KMS-11 (cell line): Measurements from ENCODE around the gene EYA4.

Experiments
- H2AFZ ChIP-seq: fragments of 200-600 bp; sonication (generic); 2 replicates; pipeline ENCODE4 v1.6.1; 2016; ENCODE audit warnings: antibody characterized with exemption, mixed run types, low read depth
- H3K27ac ChIP-seq: fragments of 200-600 bp; sonication (generic); 2 replicates; pipeline ENCODE4 v1.6.1; 2016; ENCODE audit warnings: mild to moderate bottlenecking, mixed run types
- H3K27me3 ChIP-seq: fragments of 200-600 bp; sonication (generic); 2 replicates; pipeline ENCODE4 v1.6.1; 2017; ENCODE audit warnings: mild to moderate bottlenecking, low read depth, mixed run types, moderate library complexity; ENCODE audit not compliant: insufficient read depth
- H3K36me3 ChIP-seq: fragments of 200-600 bp; sonication (generic); 2 replicates; pipeline ENCODE4 v1.6.1; 2017; ENCODE audit warnings: mild to moderate bottlenecking, mixed run types; ENCODE audit not compliant: insufficient read depth
- H3K4me1 ChIP-seq: fragments of 200-600 bp; sonication (generic); 2 replicates; pipeline ENCODE4 v1.6.1; 2016; ENCODE audit warnings: mild to moderate bottlenecking, low read depth, mixed run types; ENCODE audit not compliant: poor library complexity, severe bottlenecking
- H3K4me2 ChIP-seq: fragments of 200-600 bp; sonication (generic); 2 replicates; pipeline ENCODE4 v1.7.0; 2016; ENCODE audit warnings: mild to moderate bottlenecking, mixed run types
- H3K4me3 ChIP-seq: fragments of 200-600 bp; sonication (generic); IDR thresholded peaks from 2 replicates; pipeline ENCODE4 v1.6.1; 2017; ENCODE audit warnings: low read depth, low read length, mixed read lengths; ENCODE audit not compliant: insufficient read depth
- H3K79me2 ChIP-seq: fragments of 200-600 bp; sonication (generic); 2 replicates; pipeline ENCODE4 v1.6.1; 2016; ENCODE audit warnings: low read depth, mixed run types; ENCODE audit not compliant: insufficient read depth
- H3K9ac ChIP-seq: fragments of 200-600 bp; sonication (generic); 2 replicates; pipeline ENCODE4 v1.6.1; 2016; ENCODE audit warnings: mild to moderate bottlenecking, mixed run types
- H4K20me1 ChIP-seq: fragments of 200-600 bp; sonication (generic); 2 replicates; pipeline ENCODE4 v1.6.1; 2016; ENCODE audit warnings: mild to moderate bottlenecking, mixed run types; ENCODE audit not compliant: insufficient read depth
- CTCF ChIP-seq: fragments of 200-600 bp; sonication (generic); conservative IDR thresholded peaks from 2 replicates; pipeline ENCODE4 v1.6.1; 2017; ENCODE audit warnings: low read depth, mild to moderate bottlenecking, antibody characterized with exemption, low read length, moderate library complexity, mixed read lengths

EYA4 gene

GRCh38 chr6:133539502-133540259, 298.5 kb downstream of the EYA4 start:
- Histone ChIP-seq H3K79me2 (no peaks in the 10 kb centered on the region), H3K36me3 (no peaks in the 10 kb centered on the region), H4K20me1 (no peaks in the 10 kb centered on the region), H2AFZ (no peak overlapping the region), H3K9ac (no peak overlapping the region), H3K27ac (no peak overlapping the region), H3K4me1 (no peaks in the 10 kb centered on the region), H3K27me3 (no peaks in the 10 kb centered on the region), H3K4me2 (no peak overlapping the region), H3K4me3 (no peak overlapping the region)
- TF ChIP-seq CTCF, result no peak

GRCh38 chr6:133540361-133540760, 299.2 kb downstream of the EYA4 start:
- no peak overlapping the region for H3K9ac ChIP-seq
- H3K4me2 ChIP-seq, result no peak overlapping the region
- no peaks in the 10 kb centered on the region for H3K36me3 ChIP-seq
- TF ChIP-seq CTCF, result no peak
- no peaks in the 10 kb centered on the region for H3K4me1 ChIP-seq
- no peaks in the 10 kb centered on the region for H3K79me2 ChIP-seq
- no peak overlapping the region for H2AFZ ChIP-seq
- H3K27ac ChIP-seq, result no peak overlapping the region
- no peaks in the 10 kb centered on the region for H4K20me1 ChIP-seq
- H3K4me3 ChIP-seq, result no peak overlapping the region
- no peaks in the 10 kb centered on the region for H3K27me3 ChIP-seq

- H3K4me1 ChIP-seq, result no peaks in the 10 kb centered on the region
- H3K79me2 ChIP-seq, result no peaks in the 10 kb centered on the region
- no peak overlapping the region for H3K4me2 ChIP-seq
- no peak overlapping the region for H3K27ac ChIP-seq
- no peak overlapping the region for H3K4me3 ChIP-seq
- no peak overlapping the region for H3K9ac ChIP-seq
- TF ChIP-seq CTCF, result no peak
- no peaks in the 10 kb centered on the region for H3K27me3 ChIP-seq
- no peak overlapping the region for H2AFZ ChIP-seq
- H4K20me1 ChIP-seq, result no peaks in the 10 kb centered on the region
- no peaks in the 10 kb centered on the region for H3K36me3 ChIP-seq
Measured at GRCh38 chr6:133541040-133541439, 299.9 kb downstream of the EYA4 start.

GRCh38 chr6:133542056-133542821, 301.1 kb downstream of the EYA4 start:
- no peaks in the 10 kb centered on the region for H3K4me1 ChIP-seq
- H2AFZ ChIP-seq, result no peak overlapping the region
- no peak overlapping the region for H3K27ac ChIP-seq
- H3K4me2 ChIP-seq, result no peak overlapping the region
- H3K4me3 ChIP-seq, result no peak overlapping the region
- no peak overlapping the region for H3K9ac ChIP-seq
- TF ChIP-seq CTCF, result no peak
- H3K36me3 ChIP-seq, result no peaks in the 10 kb centered on the region
- no peaks in the 10 kb centered on the region for H3K27me3 ChIP-seq
- H3K79me2 ChIP-seq, result no peaks in the 10 kb centered on the region
- H4K20me1 ChIP-seq, result no peaks in the 10 kb centered on the region
